22Rv1 (cell line): ENCODE results near the gene GADD45GIP1.

Experiments
- H3K27ac ChIP-seq: fragments of 450-650 bp; 2 replicates; pipeline ENCODE4 v1.5.1; 2017
- ZFX ChIP-seq: fragments of 450-650 bp; IDR thresholded peaks from 2 replicates; pipeline ENCODE4 v1.6.1; 2017; ENCODE audit warnings: antibody characterized with exemption, borderline replicate concordance
- TF ChIP-seq, protein P1 (sequence below): fragments of 450-650 bp; IDR thresholded peaks from 2 replicates; pipeline ENCODE4 v1.5.1; 2017; ENCODE audit warnings: mild to moderate bottlenecking

Gene GADD45GIP1

GRCh38 chr19:12953799-12954611, 3.0 kb downstream of the GADD45GIP1 start:
- peak overlapping the region; percentile 92 for H3K27ac ChIP-seq
- TF ChIP-seq, protein P1, sequence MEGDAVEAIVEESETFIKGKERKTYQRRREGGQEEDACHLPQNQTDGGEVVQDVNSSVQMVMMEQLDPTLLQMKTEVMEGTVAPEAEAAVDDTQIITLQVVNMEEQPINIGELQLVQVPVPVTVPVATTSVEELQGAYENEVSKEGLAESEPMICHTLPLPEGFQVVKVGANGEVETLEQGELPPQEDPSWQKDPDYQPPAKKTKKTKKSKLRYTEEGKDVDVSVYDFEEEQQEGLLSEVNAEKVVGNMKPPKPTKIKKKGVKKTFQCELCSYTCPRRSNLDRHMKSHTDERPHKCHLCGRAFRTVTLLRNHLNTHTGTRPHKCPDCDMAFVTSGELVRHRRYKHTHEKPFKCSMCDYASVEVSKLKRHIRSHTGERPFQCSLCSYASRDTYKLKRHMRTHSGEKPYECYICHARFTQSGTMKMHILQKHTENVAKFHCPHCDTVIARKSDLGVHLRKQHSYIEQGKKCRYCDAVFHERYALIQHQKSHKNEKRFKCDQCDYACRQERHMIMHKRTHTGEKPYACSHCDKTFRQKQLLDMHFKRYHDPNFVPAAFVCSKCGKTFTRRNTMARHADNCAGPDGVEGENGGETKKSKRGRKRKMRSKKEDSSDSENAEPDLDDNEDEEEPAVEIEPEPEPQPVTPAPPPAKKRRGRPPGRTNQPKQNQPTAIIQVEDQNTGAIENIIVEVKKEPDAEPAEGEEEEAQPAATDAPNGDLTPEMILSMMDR, result no peak
- no peak for TF ChIP-seq ZFX

DNA sequence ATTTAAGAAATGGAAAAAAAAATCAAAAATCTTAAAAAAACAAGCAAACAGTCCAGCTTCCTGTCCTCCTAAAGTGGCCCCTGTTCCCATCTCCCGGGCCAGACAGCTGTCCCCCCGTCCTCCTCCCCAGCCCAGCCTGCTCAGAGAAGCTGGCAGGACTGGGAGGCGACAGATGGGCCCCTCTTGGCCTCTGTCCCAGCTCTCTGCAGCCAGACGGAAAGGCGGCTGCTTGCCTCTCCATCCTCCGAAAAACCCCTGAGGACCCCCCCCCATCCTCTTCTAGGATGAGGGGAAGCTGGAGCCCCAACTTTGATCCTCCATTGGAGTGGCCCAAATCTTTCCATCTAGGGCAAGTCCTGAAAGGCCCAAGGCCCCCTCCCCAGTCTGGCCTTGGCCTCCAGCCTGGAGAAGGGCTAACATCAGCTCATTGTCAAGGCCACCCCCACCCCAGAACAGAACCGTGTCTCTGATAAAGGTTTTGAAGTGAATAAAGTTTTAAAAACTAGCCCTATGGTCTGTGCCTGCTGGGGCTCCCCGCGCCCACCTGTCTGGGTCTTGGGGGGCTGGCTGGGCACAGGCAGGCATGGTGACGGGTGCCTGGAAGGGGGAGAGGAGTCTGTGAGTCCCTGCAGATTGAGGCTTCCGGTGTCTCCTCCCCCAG, 3.8 kb downstream of the GADD45GIP1 start:
- peak overlapping the region; percentile 92; the same call in 1 of the 2 replicates for H3K27ac ChIP-seq
- no peak for TF ChIP-seq ZFX
- TF ChIP-seq, protein P1, result no peak

GRCh38 chr19:12952488-12953137, 4.4 kb downstream of the GADD45GIP1 start:
- H3K27ac ChIP-seq, result peak overlapping the region; percentile 92
- no peak for TF ChIP-seq ZFX
- TF ChIP-seq, protein P1, result no peak

DNA sequence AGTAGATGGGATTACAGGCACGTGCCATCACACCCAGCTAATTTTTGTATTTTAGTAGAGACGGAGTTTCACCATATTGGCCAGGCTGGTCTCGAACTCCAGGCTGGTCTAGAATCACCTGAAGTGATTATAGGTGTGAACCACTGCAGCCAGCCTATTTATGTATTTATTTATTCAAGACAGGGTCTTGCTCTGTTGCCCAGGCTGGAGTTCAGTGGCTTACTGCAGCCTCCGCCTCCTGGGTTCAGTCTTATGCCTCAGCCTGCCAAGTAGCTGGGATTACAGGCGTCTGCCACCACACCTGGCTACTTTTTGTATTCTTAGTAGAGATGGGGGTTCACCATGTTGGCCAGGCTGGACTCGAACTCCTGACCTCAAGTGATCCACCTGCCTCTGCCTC, 5.0 kb downstream of the GADD45GIP1 start:
- peak overlapping the region; percentile 92 for H3K27ac ChIP-seq

GRCh38 chr19:12949363-12950283, 7.4 kb downstream of the GADD45GIP1 start:
- TF ChIP-seq ZFX, result no peak
- TF ChIP-seq, protein P1, result no peak
- peak overlapping the region; percentile 92; the same call in 1 of the 2 replicates for H3K27ac ChIP-seq

DNA sequence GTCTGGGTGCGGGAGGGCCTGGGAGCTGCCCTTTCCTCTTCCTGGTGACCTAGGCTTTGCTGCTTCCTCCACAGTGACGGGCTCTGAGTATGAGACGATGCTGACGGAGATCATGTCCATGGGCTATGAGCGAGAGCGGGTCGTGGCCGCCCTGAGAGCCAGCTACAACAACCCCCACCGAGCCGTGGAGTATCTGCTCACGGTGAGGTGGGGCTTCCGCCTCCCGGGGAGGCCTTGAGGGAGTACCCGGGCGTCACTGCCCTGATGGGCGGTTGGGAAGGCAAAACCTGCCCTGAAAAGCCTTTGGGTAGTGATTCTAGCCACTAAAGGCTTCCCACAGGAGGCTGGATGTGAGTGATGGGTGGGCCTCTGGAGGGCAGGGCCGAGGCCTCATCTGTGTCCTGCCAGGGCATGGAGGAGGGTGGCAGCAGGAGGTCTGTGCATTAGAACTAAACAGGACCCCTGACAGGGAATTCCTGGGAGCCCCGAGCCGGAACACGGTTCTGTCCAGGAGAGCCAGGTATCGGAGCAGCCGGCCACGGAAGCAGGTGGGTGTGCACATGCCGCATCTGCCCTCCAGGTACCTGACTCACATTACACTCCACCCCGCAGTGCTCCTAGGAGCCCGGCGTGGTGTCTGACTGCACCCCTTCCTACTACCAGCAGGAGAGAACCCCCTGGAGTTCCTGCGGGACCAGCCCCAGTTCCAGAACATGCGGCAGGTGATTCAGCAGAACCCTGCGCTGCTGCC, 8.2 kb downstream of the GADD45GIP1 start:
- no peak overlapping the region for H3K27ac ChIP-seq
- no peak for TF ChIP-seq ZFX
- TF ChIP-seq, protein P1, result no peak
